ENCODE results near the gene BSDC1.

DNA sequence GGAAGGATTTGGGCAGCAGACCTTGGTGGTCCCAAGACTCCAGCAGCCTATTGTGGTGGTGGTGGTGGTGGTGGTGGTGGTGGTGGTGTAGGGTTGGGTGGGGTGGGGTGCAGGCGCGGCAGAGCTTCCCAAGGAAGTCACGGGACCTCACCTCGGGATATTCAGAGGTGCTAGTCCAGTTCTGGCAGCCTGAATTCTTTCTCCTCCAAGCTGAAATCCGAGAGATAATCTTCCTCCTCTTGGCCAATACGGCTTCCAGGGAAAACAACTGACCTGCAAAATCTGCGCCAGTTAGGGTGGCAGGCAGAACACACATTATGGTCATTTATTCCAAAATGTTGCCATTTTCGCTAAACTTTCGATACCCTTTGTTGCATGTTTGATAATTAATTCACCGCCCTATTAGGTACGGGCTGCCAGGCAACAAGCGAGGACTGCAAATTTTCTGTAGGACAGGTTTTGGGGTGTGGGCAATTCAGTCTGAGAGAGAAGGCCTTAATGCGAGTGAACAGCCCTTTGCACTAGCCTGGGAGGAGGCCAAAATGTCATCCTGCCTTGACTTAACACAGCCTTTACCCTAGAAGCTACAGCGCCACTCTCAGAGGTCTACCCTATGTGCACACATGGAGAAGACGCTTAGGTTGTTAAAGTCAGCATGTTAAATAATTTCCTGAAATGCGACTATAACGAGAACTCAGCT is 33.2 kb upstream of the BSDC1 start:
- TF ChIP-seq, protein P1, sequence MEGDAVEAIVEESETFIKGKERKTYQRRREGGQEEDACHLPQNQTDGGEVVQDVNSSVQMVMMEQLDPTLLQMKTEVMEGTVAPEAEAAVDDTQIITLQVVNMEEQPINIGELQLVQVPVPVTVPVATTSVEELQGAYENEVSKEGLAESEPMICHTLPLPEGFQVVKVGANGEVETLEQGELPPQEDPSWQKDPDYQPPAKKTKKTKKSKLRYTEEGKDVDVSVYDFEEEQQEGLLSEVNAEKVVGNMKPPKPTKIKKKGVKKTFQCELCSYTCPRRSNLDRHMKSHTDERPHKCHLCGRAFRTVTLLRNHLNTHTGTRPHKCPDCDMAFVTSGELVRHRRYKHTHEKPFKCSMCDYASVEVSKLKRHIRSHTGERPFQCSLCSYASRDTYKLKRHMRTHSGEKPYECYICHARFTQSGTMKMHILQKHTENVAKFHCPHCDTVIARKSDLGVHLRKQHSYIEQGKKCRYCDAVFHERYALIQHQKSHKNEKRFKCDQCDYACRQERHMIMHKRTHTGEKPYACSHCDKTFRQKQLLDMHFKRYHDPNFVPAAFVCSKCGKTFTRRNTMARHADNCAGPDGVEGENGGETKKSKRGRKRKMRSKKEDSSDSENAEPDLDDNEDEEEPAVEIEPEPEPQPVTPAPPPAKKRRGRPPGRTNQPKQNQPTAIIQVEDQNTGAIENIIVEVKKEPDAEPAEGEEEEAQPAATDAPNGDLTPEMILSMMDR (conservative IDR thresholded peaks at IDR 0.05 in 1 of 2, IDR thresholded peaks at IDR 0.05 in 1 of 2; ENCODE audit: low read depth in 1 of 2, low read length in 2 of 2) = no peak
- no peak for TF ChIP-seq EZH2 (IDR thresholded peaks at IDR 0.05; ENCODE audit: low read length, missing control alignments)

Data from fibroblast of lung (primary cell).